Mucosa of stomach (tissue), 1 donor: Measurements from ENCODE around the gene FOXL3.

Source experiments
- H3K27me3 ChIP-seq: one replicate; pipeline ENCODE4 v1.7.0; 2013; ENCODE audit warnings: mild to moderate bottlenecking, low read length; ENCODE audit not compliant: control insufficient read depth, insufficient read depth
- H3K36me3 ChIP-seq: one replicate; pipeline ENCODE4 v1.7.0; 2013; ENCODE audit warnings: low read length; ENCODE audit not compliant: control insufficient read depth, insufficient read depth
- H3K4me1 ChIP-seq: one replicate; pipeline ENCODE4 v1.7.0; 2013; ENCODE audit warnings: mild to moderate bottlenecking, low read length; ENCODE audit not compliant: control insufficient read depth, insufficient read depth
- H3K4me3 ChIP-seq: one replicate; pipeline ENCODE4 v1.7.0; 2013; ENCODE audit warnings: low read length
- H3K9ac ChIP-seq: one replicate; pipeline ENCODE4 v1.7.0; 2013; ENCODE audit warnings: mild to moderate bottlenecking, low read length, moderate library complexity
- H3K9me3 ChIP-seq: one replicate; pipeline ENCODE4 v1.7.0; 2013; ENCODE audit warnings: mild to moderate bottlenecking, low read length, moderate library complexity; ENCODE audit not compliant: control insufficient read depth
- donor health status: Pancreatic carcinoma.

The FOXL3 gene

GRCh38 chr7:249989-250388 is 40.0 kb upstream of the FOXL3 start:
- Histone ChIP-seq H3K27me3 (no peaks in the 10 kb centered on the region), H3K36me3 (peaks cover 8% of the 10 kb centered on the region), H3K9me3 (no peaks in the 10 kb centered on the region), H3K9ac (no peak overlapping the region), H3K4me3 (no peak overlapping the region), H3K4me1 (peaks cover 5% of the 10 kb centered on the region)

DNA sequence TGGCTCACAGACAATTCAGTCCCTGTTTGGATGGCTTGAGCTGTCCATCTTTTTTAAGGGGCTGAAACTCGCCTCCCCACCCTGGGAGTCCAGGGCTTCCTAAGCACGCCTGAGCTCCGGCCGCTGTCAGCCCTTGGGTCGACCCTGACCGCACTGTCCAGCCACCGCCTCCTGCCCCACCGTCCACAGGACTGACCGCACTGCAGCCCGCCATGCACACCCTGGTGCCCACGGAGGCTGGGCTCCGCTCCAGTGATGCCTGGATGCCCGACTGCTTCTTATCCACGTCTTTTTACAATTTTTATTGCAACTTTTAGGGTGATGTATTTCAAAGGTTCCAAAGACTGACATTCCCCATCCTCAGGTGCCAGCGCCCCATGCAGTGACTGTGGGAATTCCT is 39.4 kb upstream of the FOXL3 start:
- Histone ChIP-seq H3K27me3 (no peaks in the 10 kb centered on the region), H3K9ac (no peak overlapping the region), H3K4me1 (peaks cover 1% of the 10 kb centered on the region), H3K9me3 (no peaks in the 10 kb centered on the region), H3K4me3 (no peak overlapping the region), H3K36me3 (peaks cover 8% of the 10 kb centered on the region)

DNA sequence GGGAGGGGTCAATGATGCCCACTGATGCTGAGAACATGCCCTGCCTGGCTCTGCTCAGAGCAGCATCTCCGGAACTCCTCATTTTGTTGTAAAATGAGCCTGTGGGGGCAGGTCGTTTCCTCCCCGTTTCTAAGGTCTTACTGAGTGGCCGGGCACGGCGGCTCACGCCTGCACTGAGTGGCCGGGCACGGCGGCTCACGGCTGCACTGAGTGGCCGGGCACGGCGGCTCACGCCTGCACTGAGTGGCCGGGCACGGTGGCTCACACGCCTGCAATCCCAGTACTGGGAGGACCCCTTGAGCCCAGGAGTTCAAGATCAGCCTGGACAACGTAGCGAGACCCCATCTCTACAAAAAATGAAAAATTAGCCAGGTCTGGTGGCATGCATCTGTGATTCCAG is 39.0 kb upstream of the FOXL3 start:
- peaks cover 8% of the 10 kb centered on the region for H3K36me3 ChIP-seq
- H3K4me3 ChIP-seq = no peak overlapping the region
- no peaks in the 10 kb centered on the region for H3K4me1 ChIP-seq
- no peak overlapping the region for H3K9ac ChIP-seq
- no peaks in the 10 kb centered on the region for H3K27me3 ChIP-seq
- no peaks in the 10 kb centered on the region for H3K9me3 ChIP-seq

GRCh38 chr7:251446-252175 is 38.4 kb upstream of the FOXL3 start:
- H3K9me3 ChIP-seq = no peaks in the 10 kb centered on the region
- H3K9ac ChIP-seq = no peak overlapping the region
- H3K4me1 ChIP-seq = no peaks in the 10 kb centered on the region
- no peaks in the 10 kb centered on the region for H3K27me3 ChIP-seq
- H3K36me3 ChIP-seq = peaks cover 8% of the 10 kb centered on the region
- no peak overlapping the region for H3K4me3 ChIP-seq

GRCh38 chr7:252216-252965 is 37.6 kb upstream of the FOXL3 start:
- H3K27me3 ChIP-seq = no peaks in the 10 kb centered on the region
- peaks cover 8% of the 10 kb centered on the region for H3K36me3 ChIP-seq

GRCh38 chr7:252981-253380 is 37.0 kb upstream of the FOXL3 start:
- H3K36me3 ChIP-seq = peaks cover 8% of the 10 kb centered on the region

More at GRCh38 chr7:252216-252965, 37.6 kb upstream of the FOXL3 start:
- Histone ChIP-seq H3K9ac (no peak overlapping the region), H3K9me3 (no peaks in the 10 kb centered on the region), H3K4me3 (no peak overlapping the region), H3K4me1 (no peaks in the 10 kb centered on the region)

DNA sequence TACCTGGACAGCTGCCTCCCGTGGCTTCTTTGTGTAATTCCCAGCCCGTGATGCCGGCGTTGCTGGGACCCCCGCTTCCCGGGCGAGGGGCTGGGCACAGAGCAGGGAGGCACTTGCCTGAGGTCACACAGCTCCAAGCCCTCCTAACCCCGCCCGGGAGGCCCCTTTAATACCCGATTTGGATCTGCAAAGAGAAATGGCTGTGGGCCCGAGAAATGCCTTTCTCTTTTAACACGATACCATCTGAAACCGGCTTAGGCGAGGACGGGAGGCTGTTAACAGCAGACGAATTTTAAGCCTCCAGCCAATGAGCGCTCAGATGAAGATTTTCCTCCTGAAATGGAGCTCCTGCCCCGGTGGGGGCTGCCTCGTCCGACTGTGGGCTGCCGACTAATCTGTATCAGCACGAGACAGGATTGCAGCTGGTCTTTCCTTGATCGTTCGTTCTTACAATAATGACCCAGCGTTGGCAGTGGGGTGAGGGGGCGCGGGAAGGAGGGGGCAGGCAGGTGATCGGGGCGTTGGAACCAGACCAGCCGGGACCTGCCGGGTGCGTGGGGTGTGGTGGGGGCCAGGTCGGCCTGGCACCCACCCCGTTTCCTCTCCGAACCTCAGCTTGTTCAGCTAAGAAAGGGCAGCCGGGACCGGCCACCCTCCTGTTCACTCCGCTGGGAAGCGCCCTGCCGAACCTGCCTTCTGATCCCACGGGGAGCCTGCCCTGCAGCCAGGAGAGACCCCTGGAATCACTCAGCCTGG is 36.2 kb upstream of the FOXL3 start:
- H3K9me3 ChIP-seq = no peaks in the 10 kb centered on the region
- H3K27me3 ChIP-seq = no peaks in the 10 kb centered on the region
- no peak overlapping the region for H3K4me3 ChIP-seq
- no peaks in the 10 kb centered on the region for H3K4me1 ChIP-seq
- H3K9ac ChIP-seq = no peak overlapping the region
- peaks cover 8% of the 10 kb centered on the region for H3K36me3 ChIP-seq

More at GRCh38 chr7:252981-253380, 37.0 kb upstream of the FOXL3 start:
- H3K9ac ChIP-seq = no peak overlapping the region
- H3K4me1 ChIP-seq = no peaks in the 10 kb centered on the region
- no peaks in the 10 kb centered on the region for H3K9me3 ChIP-seq
- no peaks in the 10 kb centered on the region for H3K27me3 ChIP-seq
- H3K4me3 ChIP-seq = no peak overlapping the region

DNA sequence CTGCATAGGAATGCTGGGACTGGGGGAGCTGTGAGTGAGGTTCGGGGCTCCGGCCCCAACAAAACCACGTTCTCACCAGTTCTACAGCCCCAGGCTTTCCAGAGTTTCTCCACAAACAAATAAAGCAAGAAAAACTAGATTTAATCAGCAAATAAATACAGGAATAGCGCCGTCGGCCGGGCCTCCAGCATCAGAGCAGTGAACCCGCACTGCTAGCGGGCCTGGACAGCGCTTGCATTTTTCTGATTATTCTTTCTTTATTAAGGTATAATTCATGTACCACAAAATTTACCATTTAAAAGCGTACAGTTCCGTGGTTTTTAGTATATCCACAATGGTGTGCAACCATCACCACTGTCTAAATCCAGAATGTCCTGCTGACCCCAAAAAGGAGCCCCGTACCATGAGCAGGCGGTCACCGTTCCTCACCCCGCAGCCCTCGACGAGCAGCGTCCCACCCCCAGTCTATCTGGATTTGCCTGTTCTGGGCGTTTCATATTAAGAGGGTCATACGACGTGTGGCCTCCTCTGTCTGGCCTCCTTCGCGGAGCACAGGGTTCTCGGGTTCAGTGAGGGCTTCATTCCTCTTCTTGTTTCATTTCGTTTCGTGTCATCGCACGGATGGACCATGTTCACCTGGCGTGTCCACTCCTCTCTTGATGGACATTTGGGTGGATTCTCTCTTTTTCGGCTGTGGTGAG is 35.5 kb upstream of the FOXL3 start:
- no peaks in the 10 kb centered on the region for H3K9me3 ChIP-seq
- no peak overlapping the region for H3K4me3 ChIP-seq
- H3K36me3 ChIP-seq = peaks cover 8% of the 10 kb centered on the region
- H3K9ac ChIP-seq = no peak overlapping the region
- no peaks in the 10 kb centered on the region for H3K27me3 ChIP-seq
- no peaks in the 10 kb centered on the region for H3K4me1 ChIP-seq

DNA sequence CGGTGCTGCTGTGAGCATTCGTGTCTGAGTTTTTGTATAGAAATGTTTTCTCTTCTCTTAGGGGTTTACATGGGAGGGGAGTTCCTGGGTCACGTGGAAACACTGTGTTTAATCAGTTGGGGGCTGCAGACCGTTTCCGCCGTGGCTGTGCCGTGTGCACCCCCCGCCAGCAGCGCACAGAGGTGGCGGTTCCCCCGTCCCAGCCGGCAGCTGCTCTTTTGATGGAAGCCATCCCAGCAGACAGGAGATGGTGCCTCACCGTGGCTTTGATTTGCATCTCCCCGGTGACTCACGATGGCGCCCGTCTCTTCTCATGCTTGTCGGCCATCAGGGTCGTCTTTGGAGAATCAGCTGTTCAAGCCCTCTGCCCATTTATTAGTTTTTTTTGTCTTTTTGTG is 34.9 kb upstream of the FOXL3 start:
- Histone ChIP-seq H3K27me3 (no peaks in the 10 kb centered on the region), H3K9ac (no peak overlapping the region), H3K36me3 (peaks cover 8% of the 10 kb centered on the region), H3K4me3 (no peak overlapping the region), H3K9me3 (no peaks in the 10 kb centered on the region), H3K4me1 (no peaks in the 10 kb centered on the region)

DNA sequence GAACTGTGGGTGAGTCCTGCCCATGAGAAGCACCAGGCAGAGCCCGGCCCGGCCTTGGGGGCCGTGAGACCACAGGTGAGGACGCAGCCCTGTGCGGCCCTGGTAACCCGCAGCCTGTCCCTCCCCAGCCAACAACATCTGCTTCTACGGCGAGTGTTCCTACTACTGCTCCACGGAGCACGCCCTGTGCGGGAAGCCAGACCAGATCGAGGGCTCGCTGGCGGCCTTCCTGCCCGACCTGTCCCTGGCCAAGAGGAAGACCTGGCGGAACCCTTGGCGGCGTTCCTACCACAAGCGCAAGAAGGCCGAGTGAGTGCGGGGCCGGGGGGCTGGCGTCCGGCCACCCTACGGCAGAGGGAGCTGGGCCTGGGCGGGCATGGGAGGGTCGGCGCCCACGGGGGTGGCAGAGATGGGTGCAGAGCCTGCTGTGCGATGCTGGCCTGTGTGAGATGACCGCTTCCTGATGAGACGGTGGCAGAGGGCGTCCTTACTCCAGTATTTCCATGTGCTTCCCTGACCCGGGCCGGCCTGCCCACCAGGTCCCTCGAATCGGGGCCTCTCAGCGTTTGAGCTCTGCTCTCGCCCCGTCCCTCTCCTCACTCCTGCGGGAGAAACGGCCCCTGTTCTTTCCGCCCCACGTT is 34.1 kb upstream of the FOXL3 start:
- Histone ChIP-seq H3K9me3 (no peaks in the 10 kb centered on the region), H3K27me3 (no peaks in the 10 kb centered on the region), H3K4me1 (no peaks in the 10 kb centered on the region), H3K4me3 (no peak overlapping the region), H3K9ac (no peak overlapping the region), H3K36me3 (peaks cover 8% of the 10 kb centered on the region)

DNA sequence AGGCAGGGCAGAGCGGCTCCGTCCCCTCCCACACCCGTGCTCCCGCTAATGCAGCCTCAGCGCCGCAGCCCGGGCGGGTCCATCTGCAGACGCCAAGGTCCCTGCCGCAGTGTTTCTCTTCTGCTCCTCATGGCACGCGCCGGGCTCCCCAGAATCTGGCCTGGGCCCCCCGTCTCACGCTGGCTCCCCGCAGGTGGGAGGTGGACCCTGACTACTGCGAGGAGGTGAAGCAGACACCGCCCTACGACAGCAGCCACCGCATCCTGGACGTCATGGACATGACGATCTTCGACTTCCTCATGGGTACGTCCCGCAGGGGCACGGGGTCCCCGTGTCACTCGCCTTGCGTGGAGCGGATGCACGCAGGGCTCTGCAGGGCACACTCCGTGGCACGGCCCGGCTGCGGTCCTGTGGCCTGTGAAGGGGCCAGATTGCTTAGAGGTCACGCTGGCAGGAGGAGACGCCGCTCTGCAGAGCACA is 33.5 kb upstream of the FOXL3 start:
- H3K27me3 ChIP-seq = no peaks in the 10 kb centered on the region
- H3K9me3 ChIP-seq = no peaks in the 10 kb centered on the region
- peaks cover 8% of the 10 kb centered on the region for H3K36me3 ChIP-seq
- no peak overlapping the region for H3K9ac ChIP-seq
- H3K4me1 ChIP-seq = no peaks in the 10 kb centered on the region
- H3K4me3 ChIP-seq = no peak overlapping the region
